HG02981 (cell line): ENCODE results near the gene UROC1.

Experiments
- ATAC-seq: cut with Tn5 transposase; IDR thresholded peaks from one replicate; pipeline ENCODE4 v1.9.1; 2021; ENCODE audit warnings: mild to moderate bottlenecking, moderate library complexity; ENCODE audit not compliant: unreplicated experiment

UROC1 gene

GRCh38 chr3:126531051-126531330 is 13.4 kb upstream of the UROC1 start:
- no peak for ATAC-seq

GRCh38 chr3:126530171-126531050 is 12.8 kb upstream of the UROC1 start:
- ATAC-seq, result peak; percentile 49

- ATAC-seq, result no peak
Observed at GRCh38 chr3:126529585-126530170, 12.1 kb upstream of the UROC1 start.

- ATAC-seq, result no peak
Observed at GRCh38 chr3:126528800-126529541, 11.4 kb upstream of the UROC1 start.

- ATAC-seq, result no peak
Observed at GRCh38 chr3:126528419-126528799, 10.8 kb upstream of the UROC1 start.

- ATAC-seq, result no peak
Observed at GRCh38 chr3:126527455-126528211, 10.1 kb upstream of the UROC1 start.

GRCh38 chr3:126527006-126527405 is 9.4 kb upstream of the UROC1 start:
- ATAC-seq, result no peak

- ATAC-seq, result no peak
Observed at GRCh38 chr3:126526668-126527005, 9.1 kb upstream of the UROC1 start.

- no peak for ATAC-seq
Observed at GRCh38 chr3:126525853-126526667, 8.5 kb upstream of the UROC1 start.

GRCh38 chr3:126525091-126525852 is 7.7 kb upstream of the UROC1 start:
- no peak for ATAC-seq

- ATAC-seq, result no peak
Observed at GRCh38 chr3:126524429-126524988, 6.9 kb upstream of the UROC1 start.

- ATAC-seq, result no peak
Observed at GRCh38 chr3:126523745-126524428, 6.3 kb upstream of the UROC1 start, which contains the start of gene CHST13. Gene CHST13, plus strand, starts transcription at chr3:126524155. Its CDS starts 178 bp downstream, at chr3:126524333.

GRCh38 chr3:126522363-126522788 is 4.8 kb upstream of the UROC1 start:
- no peak for ATAC-seq

- ATAC-seq, result no peak
Observed at GRCh38 chr3:126521122-126521891, 3.7 kb upstream of the UROC1 start.

- no peak for ATAC-seq
Observed at GRCh38 chr3:126519506-126520455, 2.2 kb upstream of the UROC1 start.

GRCh38 chr3:126518779-126519177 is 1.2 kb upstream of the UROC1 start:
- ATAC-seq, result no peak
